MM.1S (cell line): Measurements from ENCODE around the gene IL1RL1.

Experiments
- DNase-seq: peaks from one replicate; pipeline ENCODE4 v3.0.0-alpha.2; 2015
- H2AFZ ChIP-seq: fragments of 300-600 bp; sonication (generic); 2 replicates; pipeline ENCODE4 v1.6.0; 2016; ENCODE audit warnings: antibody characterized with exemption, low read length
- H3F3A ChIP-seq: fragments of 300-600 bp; sonication (generic); 2 replicates; pipeline ENCODE4 v1.6.1; 2016; ENCODE audit warnings: mild to moderate bottlenecking, antibody characterized with exemption, low read length, moderate library complexity, mixed read lengths; ENCODE audit not compliant: insufficient read depth
- H3K27ac ChIP-seq: fragments of 300-600 bp; sonication (generic); 2 replicates; pipeline ENCODE4 v1.5.1; 2016; ENCODE audit warnings: mild to moderate bottlenecking, low read length
- H3K27me3 ChIP-seq: fragments of 300-600 bp; sonication (generic); replicated peaks from 2 replicates; pipeline ENCODE4 v1.6.0; 2016; ENCODE audit warnings: low read length; ENCODE audit not compliant: insufficient read depth
- H3K36me3 ChIP-seq: fragments of 300-600 bp; sonication (generic); replicated peaks from 2 replicates; pipeline ENCODE4 v1.6.1; 2016; ENCODE audit warnings: mild to moderate bottlenecking, low read length, mixed read lengths; ENCODE audit not compliant: insufficient read depth
- H3K4me1 ChIP-seq: fragments of 300-600 bp; sonication (generic); 2 replicates; pipeline ENCODE4 v1.6.1; 2016; ENCODE audit warnings: low read length, mixed read lengths
- H3K4me2 ChIP-seq: fragments of 300-600 bp; sonication (generic); 2 replicates; pipeline ENCODE4 v1.6.0; 2016; ENCODE audit warnings: low read depth, low read length
- H3K4me3 ChIP-seq: fragments of 300-600 bp; sonication (generic); 2 replicates; pipeline ENCODE4 v1.5.1; 2016; ENCODE audit warnings: low read length, mixed read lengths
- H3K79me2 ChIP-seq: fragments of 300-600 bp; sonication (generic); 2 replicates; pipeline ENCODE4 v1.6.1; 2016; ENCODE audit warnings: mixed run types, low read length, mixed read lengths
- H3K9ac ChIP-seq: fragments of 300-600 bp; sonication (generic); 2 replicates; pipeline ENCODE4 v1.6.1; 2016; ENCODE audit warnings: low read length, mixed read lengths
- H3K9me2 ChIP-seq: fragments of 300-600 bp; sonication (generic); replicated peaks from 2 replicates; pipeline ENCODE4 v1.6.1; 2016; ENCODE audit warnings: mild to moderate bottlenecking, low read length, mixed read lengths; ENCODE audit not compliant: insufficient read depth
- H3K9me3 ChIP-seq: fragments of 300-600 bp; sonication (generic); replicated peaks from 2 replicates; pipeline ENCODE4 v1.6.1; 2016; ENCODE audit warnings: mild to moderate bottlenecking, low read length, mixed read lengths; ENCODE audit not compliant: insufficient read depth
- H4K20me1 ChIP-seq: fragments of 300-600 bp; sonication (generic); 2 replicates; pipeline ENCODE4 v1.6.1; 2016; ENCODE audit warnings: mild to moderate bottlenecking, low read length, moderate library complexity, mixed read lengths; ENCODE audit not compliant: insufficient read depth
- EZH2 ChIP-seq: fragments of 300-600 bp; sonication (generic); optimal IDR thresholded peaks from 2 replicates; pipeline ENCODE3; 2017; ENCODE audit warnings: low read depth, mild to moderate bottlenecking, antibody characterized with exemption, low read length, mixed read lengths
- EZH2phosphoT487 ChIP-seq: fragments of 300-600 bp; sonication (generic); IDR thresholded peaks from 2 replicates; pipeline ENCODE4 v1.6.1; 2018; ENCODE audit warnings: antibody characterized with exemption, low read length
- TF ChIP-seq, protein P1 (sequence below): fragments of 300-600 bp; sonication (generic); IDR thresholded peaks from 2 replicates; pipeline ENCODE4 v1.5.1; 2016; ENCODE audit warnings: antibody characterized with exemption, low read length, mixed read lengths

Gene IL1RL1

GRCh38 chr2:102315921-102316320 lies 4.6 kb downstream of the IL1RL1 start:
- no peaks in the 10 kb centered on the region for H3K79me2 ChIP-seq
- no peaks in the 10 kb centered on the region for H3F3A ChIP-seq
- no peak overlapping the region for H3K9ac ChIP-seq
- no peak overlapping the region for H3K4me3 ChIP-seq
- H3K4me1 ChIP-seq, result no peaks in the 10 kb centered on the region
- DNase-seq, result no peak
- H4K20me1 ChIP-seq, result no peaks in the 10 kb centered on the region
- no peak overlapping the region for H2AFZ ChIP-seq
- no peak for TF ChIP-seq EZH2
- TF ChIP-seq, protein P1, sequence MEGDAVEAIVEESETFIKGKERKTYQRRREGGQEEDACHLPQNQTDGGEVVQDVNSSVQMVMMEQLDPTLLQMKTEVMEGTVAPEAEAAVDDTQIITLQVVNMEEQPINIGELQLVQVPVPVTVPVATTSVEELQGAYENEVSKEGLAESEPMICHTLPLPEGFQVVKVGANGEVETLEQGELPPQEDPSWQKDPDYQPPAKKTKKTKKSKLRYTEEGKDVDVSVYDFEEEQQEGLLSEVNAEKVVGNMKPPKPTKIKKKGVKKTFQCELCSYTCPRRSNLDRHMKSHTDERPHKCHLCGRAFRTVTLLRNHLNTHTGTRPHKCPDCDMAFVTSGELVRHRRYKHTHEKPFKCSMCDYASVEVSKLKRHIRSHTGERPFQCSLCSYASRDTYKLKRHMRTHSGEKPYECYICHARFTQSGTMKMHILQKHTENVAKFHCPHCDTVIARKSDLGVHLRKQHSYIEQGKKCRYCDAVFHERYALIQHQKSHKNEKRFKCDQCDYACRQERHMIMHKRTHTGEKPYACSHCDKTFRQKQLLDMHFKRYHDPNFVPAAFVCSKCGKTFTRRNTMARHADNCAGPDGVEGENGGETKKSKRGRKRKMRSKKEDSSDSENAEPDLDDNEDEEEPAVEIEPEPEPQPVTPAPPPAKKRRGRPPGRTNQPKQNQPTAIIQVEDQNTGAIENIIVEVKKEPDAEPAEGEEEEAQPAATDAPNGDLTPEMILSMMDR, result no peak
- TF ChIP-seq EZH2phosphoT487, result no peak
- H3K27me3 ChIP-seq, result no peaks in the 10 kb centered on the region
- no peaks in the 10 kb centered on the region for H3K36me3 ChIP-seq
- no peaks in the 10 kb centered on the region for H3K9me2 ChIP-seq
- H3K27ac ChIP-seq, result no peak overlapping the region
- H3K4me2 ChIP-seq, result no peak overlapping the region
- no peaks in the 10 kb centered on the region for H3K9me3 ChIP-seq

DNA sequence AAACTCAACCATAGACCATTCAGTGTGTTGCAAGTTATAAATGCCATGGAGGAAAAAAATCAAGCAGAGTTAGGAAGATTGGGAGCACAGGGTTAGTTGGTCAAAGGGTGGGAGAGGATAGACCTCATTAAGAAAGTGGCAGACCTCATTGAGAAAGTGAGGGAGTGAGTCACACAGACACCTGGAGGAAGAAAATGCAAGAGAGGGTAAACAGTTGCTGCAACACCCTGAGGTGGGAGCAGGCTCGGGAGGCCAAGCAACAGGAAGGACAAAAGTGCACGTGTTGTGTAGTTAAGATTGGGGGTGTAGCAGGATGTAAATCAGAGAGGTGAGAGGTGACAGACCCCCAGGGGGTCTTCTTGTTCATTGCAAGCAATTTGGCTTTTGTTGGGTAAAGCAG lies 6.4 kb downstream of the IL1RL1 start:
- no peak overlapping the region for H2AFZ ChIP-seq
- H3K79me2 ChIP-seq, result no peaks in the 10 kb centered on the region
- H3K27me3 ChIP-seq, result no peaks in the 10 kb centered on the region
- no peaks in the 10 kb centered on the region for H3K9me2 ChIP-seq
- H3K4me1 ChIP-seq, result no peaks in the 10 kb centered on the region
- DNase-seq, result no peak
- no peaks in the 10 kb centered on the region for H3K9me3 ChIP-seq
- H3F3A ChIP-seq, result no peaks in the 10 kb centered on the region
- H4K20me1 ChIP-seq, result no peaks in the 10 kb centered on the region
- H3K27ac ChIP-seq, result no peak overlapping the region
- no peak overlapping the region for H3K4me3 ChIP-seq
- TF ChIP-seq EZH2phosphoT487 (no peak), EZH2 (no peak)
- TF ChIP-seq, protein P1, result no peak
- no peak overlapping the region for H3K4me2 ChIP-seq
- no peaks in the 10 kb centered on the region for H3K36me3 ChIP-seq
- H3K9ac ChIP-seq, result no peak overlapping the region

DNA sequence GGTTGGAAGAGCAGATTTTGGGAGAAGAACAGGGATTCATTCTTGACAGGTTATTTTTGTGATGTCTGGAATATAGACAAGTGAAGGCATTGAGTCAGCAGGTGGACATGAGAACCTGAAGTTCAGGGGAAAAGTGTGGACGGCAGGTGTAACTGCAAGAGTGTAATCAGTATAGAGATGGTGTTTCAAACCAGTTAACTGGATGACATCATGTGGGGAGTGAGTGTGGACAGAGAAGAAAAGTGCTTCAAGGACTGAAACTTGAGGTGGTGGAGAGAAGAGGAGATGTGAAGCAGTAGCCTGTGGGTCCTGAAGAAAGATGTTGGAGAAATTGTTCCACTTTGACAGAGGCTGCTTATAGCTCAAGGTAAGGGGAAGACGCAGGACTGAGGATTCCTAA lies 7.1 kb downstream of the IL1RL1 start:
- Histone ChIP-seq H2AFZ (no peak overlapping the region), H3F3A (no peaks in the 10 kb centered on the region), H3K27me3 (no peaks in the 10 kb centered on the region), H3K27ac (no peak overlapping the region), H3K9me2 (no peaks in the 10 kb centered on the region), H4K20me1 (no peaks in the 10 kb centered on the region), H3K9ac (no peak overlapping the region), H3K4me3 (no peak overlapping the region), H3K79me2 (no peaks in the 10 kb centered on the region), H3K4me1 (no peaks in the 10 kb centered on the region), H3K9me3 (no peaks in the 10 kb centered on the region), H3K36me3 (no peaks in the 10 kb centered on the region), H3K4me2 (no peak overlapping the region)
- TF ChIP-seq, protein P1, result no peak
- TF ChIP-seq EZH2phosphoT487 (no peak), EZH2 (no peak)
- DNase-seq, result no peak
